IPS DF 19.7 (cell line): ENCODE data around the gene OR52H1.
"Not testable (repeated sequence)": the region's sequence is repeated elsewhere in the genome, so short reads cannot be mapped to it uniquely, and the experiment has no call there.

Experiments used
- DNase-seq: peaks from one replicate; pipeline ENCODE4 v3.0.0-alpha.2; 2013; ENCODE audit warnings: low read depth, low spot score

The OR52H1 gene

DNA sequence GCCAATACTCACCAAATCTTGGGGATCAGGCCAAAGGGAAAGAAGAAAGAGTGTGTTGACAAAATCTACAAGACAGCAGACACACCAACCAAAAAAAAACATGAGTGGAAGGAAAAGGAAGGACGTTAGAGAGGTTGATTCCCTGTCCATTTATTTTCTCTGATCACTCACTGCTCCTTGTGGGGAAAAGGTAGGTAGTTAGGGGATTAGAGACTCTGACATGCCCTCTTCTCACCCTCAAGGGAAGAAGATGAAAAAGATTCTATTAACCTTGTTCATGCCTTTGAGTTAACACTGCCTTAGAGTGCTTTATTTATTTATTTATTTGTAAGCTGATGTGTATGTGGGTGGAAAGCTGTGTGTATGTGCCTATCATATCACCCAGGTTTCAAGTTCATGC is at the start of gene OR52H1:
Gene OR52H1 (minus strand): TSS at position 101 of the 400 bp plus-strand sequence. CDS start 3,035 bp downstream, outside the sequence.
- no peak for DNase-seq

- no peak for DNase-seq
Measured at GRCh38 chr11:5597953-5598352, 49.6 kb upstream of the OR52H1 start.

DNA sequence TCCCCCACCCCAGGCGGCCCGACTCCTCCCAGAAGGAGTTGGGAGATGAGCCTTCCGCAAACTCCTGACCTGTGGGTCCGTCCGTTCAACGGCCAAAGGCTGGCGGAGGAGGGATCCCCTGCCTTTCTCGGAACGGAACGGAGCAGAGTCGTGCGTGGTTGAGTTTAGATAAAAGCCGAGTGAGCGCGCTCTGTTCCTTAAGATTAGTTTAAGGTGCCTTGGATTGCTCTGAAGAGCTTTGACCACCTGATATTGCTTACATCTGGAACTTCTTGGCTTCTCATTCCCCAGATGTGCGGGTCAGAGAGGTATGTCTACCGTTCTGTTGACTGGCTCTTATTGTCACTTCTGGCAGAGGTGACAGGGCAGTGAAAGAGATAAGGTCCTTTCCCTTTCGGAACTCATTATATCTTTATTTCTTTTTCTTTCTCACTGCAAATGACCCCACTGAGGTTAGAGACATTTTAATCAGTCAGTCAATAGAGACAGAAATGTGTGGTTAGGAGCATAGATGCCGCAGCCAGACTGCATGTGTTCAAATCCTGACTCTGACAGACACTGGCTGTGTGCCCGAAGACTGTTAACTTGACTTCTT is 48.4 kb upstream of the OR52H1 start, which contains the start of gene TRIM6:
Gene TRIM6 (plus strand): TSS at position 31 of the 595 bp plus-strand sequence. CDS start 261 bp downstream, at position 292.
- no peak for DNase-seq

DNA sequence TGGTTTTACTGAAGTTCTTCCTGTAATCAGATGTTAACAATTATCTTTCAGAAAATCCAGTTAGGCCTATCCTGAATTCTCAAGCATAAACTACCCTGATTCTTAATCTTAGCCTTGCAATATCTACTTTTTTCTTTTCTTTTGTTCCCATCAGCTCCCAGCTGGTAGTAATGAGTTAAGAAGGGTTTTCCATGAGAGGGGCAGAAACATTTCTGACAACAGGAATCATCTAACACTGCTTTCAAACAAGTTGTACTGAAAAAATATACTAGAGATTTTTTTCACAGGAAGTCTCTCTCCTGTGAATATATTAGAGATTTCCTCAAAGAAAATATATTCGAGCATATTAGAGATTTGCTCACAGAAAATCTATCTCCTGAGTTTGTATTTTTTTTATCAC is 44.8 kb upstream of the OR52H1 start:
- no peak for DNase-seq

GRCh38 chr11:5592615-5593014 is 44.3 kb upstream of the OR52H1 start:
- DNase-seq = no peak

DNA sequence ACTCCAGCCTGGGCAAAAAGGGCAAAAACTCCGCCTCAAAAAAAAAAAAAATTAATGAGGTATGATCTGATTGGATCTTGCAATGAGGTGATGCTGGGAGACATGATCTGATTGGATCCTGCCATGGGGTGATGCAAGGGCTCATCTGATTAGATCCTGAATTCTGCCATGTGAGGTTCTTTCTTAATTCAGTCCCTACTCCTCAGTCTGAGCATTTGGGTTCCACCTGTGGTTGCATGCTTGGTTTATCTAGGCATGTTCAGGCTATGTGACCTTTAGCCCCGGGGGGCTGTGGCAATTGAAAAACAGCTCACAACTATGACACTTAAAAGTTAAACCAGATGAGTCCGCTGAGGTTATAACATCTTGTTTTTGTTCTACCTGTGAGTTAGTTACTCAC is 43.3 kb upstream of the OR52H1 start:
- DNase-seq = no peak

DNA sequence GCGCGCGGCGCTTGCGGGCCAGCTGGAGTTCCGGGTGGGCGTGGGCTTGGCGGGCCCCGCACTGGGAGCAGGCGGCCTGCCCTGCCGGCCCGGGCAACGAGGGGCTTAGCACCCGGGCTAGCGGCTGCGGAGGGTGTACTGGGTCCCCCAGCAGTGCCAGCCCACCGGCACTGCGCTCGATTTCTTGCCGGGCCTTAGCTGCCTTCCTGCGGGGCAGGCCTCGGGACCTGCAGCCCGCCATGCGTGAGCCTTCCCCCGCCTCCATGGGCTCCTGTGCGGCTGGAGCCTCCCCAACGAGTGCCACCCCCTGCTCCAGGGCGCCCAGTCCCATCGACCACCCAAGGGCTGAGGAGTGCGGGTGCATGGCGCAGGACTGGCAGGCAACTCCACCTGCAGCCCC is 41.6 kb upstream of the OR52H1 start:
- not testable (repeated sequence) for DNase-seq

DNA sequence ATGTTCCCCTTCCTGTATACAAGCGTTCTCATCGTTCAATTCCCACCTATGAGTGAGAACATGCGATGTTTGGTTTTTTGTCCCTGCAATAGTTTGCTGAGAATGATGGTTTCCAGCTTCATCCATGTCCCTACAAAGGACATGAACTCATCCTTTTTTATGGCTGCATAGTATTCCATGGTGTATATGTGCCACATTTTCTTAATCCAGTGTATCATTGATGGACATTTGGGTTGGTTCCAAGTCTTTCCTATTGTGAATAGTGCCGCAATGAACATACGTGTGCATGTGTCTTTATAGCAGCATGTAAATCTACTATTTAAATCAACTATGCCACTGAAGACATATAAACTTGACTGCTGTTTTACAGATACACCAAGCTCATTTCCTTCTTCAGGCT is 36.1 kb upstream of the OR52H1 start:
- not testable (repeated sequence) for DNase-seq

DNA sequence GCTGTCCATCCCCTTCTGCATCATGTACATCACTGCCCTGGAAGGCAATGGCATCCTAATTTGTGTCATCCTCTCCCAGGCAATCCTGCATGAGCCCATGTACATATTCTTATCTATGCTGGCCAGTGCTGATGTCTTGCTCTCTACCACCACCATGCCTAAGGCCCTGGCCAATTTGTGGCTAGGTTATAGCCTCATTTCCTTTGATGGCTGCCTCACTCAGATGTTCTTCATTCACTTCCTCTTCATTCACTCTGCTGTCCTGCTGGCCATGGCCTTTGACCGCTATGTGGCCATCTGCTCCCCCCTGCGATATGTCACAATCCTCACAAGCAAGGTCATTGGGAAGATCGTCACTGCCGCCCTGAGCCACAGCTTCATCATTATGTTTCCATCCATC is 32.7 kb upstream of the OR52H1 start:
- DNase-seq = no peak

DNA sequence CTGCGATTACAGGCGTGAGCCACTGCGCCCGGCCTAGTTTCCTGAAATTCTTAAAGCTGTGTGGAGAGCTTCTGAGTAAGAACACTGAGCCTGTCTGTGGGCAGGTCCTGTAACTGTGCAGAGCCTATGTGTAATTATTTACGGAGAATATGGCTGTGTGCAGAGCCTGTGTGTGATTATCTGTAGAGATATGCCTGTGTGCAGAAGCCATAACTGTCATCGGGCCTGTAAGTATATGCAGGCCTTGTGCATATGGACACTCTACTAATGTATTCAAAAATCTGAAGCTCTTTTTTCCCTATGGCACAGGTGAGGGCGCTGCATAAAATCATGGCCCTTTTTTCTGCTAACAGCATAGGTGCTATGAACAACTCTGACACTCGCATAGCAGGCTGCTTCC is 32.2 kb upstream of the OR52H1 start, which contains the start of gene OR52B6:
Gene OR52B6 (plus strand): TSS at position 301 of the 400 bp plus-strand sequence. CDS start 0 bp downstream, at position 301.
- no peak for DNase-seq

DNA sequence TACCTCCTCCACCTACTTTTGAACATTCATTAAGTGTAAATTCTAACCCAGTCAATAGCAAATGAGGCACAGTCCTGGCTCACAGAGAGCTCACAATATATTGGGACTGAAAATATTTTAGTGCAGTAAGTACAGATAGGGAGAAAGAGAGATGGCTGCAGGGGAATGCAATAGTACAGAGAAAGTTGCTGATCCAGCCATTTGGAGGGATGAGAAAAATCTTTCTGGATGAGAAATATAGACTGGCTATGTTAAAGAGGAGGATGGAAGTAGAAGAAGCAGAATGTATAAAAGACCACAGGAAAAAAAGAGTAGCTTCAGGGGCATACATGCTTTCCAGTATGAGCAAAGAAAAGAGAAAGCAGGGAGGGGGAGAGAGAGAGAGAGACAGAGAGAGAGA is 28.8 kb upstream of the OR52H1 start:
- DNase-seq = no peak

DNA sequence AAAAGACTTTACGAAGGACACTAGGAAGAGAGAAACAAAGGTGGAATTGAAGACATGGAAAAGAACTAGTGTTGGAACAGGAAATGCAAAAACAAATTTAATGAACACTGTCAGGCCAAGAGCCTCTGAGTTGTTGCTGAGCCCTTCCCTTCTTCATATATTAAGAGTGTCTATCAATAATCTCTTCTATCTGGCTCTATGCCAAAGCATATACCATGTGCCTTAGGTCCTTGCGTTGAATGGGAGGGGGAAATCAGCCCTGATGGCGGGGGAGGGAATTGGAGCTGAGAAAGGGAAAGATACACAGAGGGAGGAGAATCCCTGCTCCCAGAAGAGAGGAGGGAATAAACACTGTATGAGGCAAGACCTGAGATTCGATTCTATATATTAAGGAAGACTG is 26.8 kb upstream of the OR52H1 start:
- no peak for DNase-seq

- no peak for DNase-seq
Measured at GRCh38 chr11:5574654-5575053, 26.3 kb upstream of the OR52H1 start.

GRCh38 chr11:5564259-5565019 is 16.1 kb upstream of the OR52H1 start:
- DNase-seq = no peak

DNA sequence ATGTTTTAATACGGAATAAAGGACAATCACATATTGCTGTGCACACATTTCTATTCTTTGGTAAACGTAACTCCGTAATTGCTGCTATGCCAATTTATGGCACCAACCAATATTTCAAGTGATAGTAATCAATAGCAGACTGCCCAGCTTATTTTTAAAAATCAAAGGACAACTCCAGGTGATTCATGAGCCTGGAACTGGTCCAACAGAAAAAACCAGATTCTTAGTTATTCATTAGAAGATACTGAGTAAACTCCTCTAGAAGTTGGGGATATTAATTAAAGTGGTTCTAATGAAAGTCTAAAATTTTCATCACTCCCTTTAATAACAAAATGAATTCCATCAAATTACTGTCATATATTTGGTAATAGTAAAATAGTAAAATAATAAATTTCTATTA is 9.4 kb upstream of the OR52H1 start:
- no peak for DNase-seq

DNA sequence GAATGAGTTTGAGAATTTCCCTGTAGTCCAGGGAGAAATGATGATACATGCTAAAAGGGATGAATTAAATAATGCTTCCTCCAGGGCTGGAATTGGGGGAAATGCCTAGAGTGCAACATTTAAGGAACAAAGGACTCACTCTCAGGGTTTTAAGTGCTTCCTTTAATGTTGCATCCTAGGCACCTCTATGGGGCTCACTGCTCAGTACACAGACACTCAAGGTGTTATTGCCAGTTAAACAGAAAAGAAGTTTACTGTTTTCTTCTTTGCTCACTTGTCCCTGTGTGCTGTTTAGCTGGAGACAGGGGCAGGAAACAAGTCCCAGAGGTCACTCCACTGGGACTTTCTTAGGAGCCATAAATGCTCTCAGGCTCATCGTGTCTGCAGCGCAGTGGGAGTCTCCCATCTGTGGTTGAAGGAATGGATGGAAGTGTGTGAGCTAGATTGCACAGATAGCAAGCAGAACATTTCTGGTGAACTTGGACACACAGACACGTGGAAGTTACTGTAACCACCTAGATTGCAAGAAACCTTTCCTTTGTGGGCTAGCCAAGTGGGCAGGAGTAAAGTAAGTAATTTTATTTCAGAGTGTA is 8.4 kb upstream of the OR52H1 start:
- no peak for DNase-seq

DNA sequence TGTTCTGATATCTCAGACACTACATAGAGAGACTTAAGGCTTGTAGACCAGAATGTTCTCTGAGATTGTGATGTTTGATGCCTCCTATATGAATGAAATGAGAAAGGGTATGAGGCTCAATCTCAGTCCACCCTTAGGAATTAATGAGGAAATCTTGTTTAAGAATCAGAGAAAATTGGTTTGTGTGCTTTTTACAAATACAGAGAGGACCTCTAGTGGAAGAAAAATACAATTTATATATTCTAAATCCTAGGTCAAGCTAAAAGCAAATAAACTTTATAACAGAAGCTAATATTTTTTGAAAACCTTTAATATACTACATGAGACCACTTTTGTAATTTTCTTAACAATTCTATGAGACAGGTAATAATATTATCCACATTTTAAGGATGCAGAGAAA is 5.0 kb upstream of the OR52H1 start:
- no peak for DNase-seq

- no peak for DNase-seq
Measured at GRCh38 chr11:5550440-5551095, 2.2 kb upstream of the OR52H1 start.

GRCh38 chr11:5547982-5548381 is 358 bp downstream of the OR52H1 start:
- DNase-seq = no peak

DNA sequence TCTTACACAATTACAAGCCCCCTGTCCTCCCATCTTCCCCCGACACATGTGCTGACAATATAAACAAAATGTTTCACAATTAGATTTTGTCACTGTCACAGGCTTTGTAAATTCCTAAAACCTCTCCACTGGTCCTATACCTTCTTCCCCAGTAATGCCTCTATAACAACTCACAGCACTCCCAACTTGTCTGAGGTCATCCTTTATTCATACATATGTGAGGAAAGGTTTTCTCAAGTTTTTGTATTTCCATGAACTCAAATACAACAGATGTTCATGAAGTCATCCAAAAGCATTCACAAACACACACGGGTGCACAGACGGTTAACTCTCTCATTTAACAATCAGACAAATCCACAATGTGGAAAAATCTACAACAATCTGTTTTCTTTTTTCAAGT is 1.9 kb downstream of the OR52H1 start:
- no peak for DNase-seq

DNA sequence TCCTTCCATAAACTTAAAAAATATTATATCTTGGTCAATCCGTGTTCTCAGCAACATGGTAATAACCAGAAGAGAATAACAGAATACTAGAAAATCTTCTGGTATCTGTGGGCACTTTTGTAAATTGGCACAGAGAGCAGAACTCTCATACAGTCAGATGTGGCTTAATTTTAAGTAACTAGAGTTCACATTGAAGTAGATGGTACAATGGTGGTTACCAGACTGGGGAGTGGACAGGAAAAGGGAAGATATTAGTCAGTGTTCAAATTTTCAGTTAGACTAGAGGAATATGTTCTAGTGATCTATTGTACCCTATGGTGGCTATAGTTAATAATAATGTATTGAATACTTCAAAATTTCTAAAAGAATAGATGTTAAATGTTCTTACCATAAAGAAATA is 6.9 kb downstream of the OR52H1 start:
- no peak for DNase-seq

DNA sequence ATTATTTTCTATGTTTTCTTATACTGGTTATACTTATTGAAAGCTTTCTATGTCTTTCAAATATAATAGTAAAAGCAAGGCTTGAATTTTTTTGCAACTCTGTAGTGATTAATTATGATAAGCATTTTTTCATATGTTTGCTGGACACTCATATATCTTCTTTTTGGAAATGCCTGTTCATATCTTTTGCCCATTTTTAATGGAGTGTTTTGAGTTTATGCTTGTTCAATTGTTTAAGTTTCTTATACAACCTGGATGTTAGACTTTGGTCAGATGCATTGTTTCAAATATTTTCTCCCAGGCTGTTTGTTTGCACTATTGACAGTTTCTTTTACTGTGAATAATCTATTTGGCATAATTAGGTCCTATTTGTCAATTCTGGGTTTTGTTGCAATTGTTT is 11.9 kb downstream of the OR52H1 start:
- no peak for DNase-seq
